Activated CD8-positive, alpha-beta memory T cell treated with anti-CD3 and anti-CD28 coated beads, Interleukin-2, amount 50 U/mL, for 24 hours (primary cell): ENCODE results near the gene PAGE2.
"Not testable (repeated sequence)": the region's sequence is repeated elsewhere in the genome, so short reads cannot be mapped to it uniquely, and the experiment has no call there.

Experiments
- DNase-seq: peaks from one replicate; pipeline ENCODE4 v3.0.0-alpha.2; 2020; ENCODE audit errors: extremely low read depth

PAGE2 gene

GRCh38 chrX:55123900-55124299, 35.1 kb downstream of the PAGE2 start:
- DNase-seq: no peak

- no peak for DNase-seq
These were observed 38.9 kb downstream of the PAGE2 start for GRCh38 chrX:55127692-55128091.

- no peak for DNase-seq
These were observed 40.5 kb downstream of the PAGE2 start for GRCh38 chrX:55129361-55129760.

GRCh38 chrX:55130481-55130880, 41.7 kb downstream of the PAGE2 start:
- no peak for DNase-seq

- no peak for DNase-seq
These were observed 43.6 kb downstream of the PAGE2 start for GRCh38 chrX:55132416-55132815.

GRCh38 chrX:55135171-55135570, 46.4 kb downstream of the PAGE2 start:
- no peak for DNase-seq

- DNase-seq: not testable (repeated sequence)
These were observed 52.0 kb downstream of the PAGE2 start for GRCh38 chrX:55140800-55141199.
